ENCODE results near the gene SIX5. TPM values are rescaled to one million over a fixed set of nuclear protein-coding genes. Genes with fewer than 3 reads are reported as not detected.

SIX5 gene
- total and polyA plus RNA-seq, 9 of the 15 experiments (the other 6 are each of a cell fraction or from before 2014, with no cell fraction given), result 1.4 to 17.2 (median 7.4) TPM; not detected in 2

GRCh38 chr19:45770192-45771101 is 1.4 kb upstream of the SIX5 start (continued):
- TF ChIP-seq FOXO4 (CRISPR knock-in tag; IDR thresholded peaks at IDR 0.05), result no peak
- TF ChIP-seq E2F4 (CRISPR knock-in tag; IDR thresholded peaks at IDR 0.05; ENCODE audit: low read depth), result no peak
- no peak for TF ChIP-seq SREBF1 (IDR thresholded peaks at IDR 0.05; ENCODE audit: borderline replicate concordance, low read depth, low read length)
- TF ChIP-seq GMEB1 (CRISPR knock-in tag; IDR thresholded peaks at IDR 0.05), result no peak
- no peak for TF ChIP-seq ZNF785 (CRISPR knock-in tag; IDR thresholded peaks at IDR 0.05)
- no peak for TF ChIP-seq NFRKB (IDR thresholded peaks at IDR 0.05; ENCODE audit: low read depth)
- no peak for TF ChIP-seq HDAC3 (IDR thresholded peaks at IDR 0.05; ENCODE audit: borderline replicate concordance, partially characterized antibody)
- peak; percentile 75; the same call in 1 of the 2 replicates for TF ChIP-seq NKRF (IDR thresholded peaks at IDR 0.05; ENCODE audit: borderline replicate concordance)
- peak; percentile 45; the same call in 1 of the 2 replicates for TF ChIP-seq ZNF282 (CRISPR knock-in tag; IDR thresholded peaks at IDR 0.05)
- TF ChIP-seq ZNF717 (CRISPR knock-in tag; IDR thresholded peaks at IDR 0.05), result no peak
- no peak for TF ChIP-seq COPS2 (conservative IDR thresholded peaks at IDR 0.05)
- no peak for TF ChIP-seq CSDE1 (IDR thresholded peaks at IDR 0.05)
- TF ChIP-seq POLR2AphosphoS5 (IDR thresholded peaks at IDR 0.05; ENCODE audit: control insufficient read depth, insufficient read depth, low read depth, low read length), result no peak; the same call in 1 of the 2 replicates
- peak; percentile 93 for TF ChIP-seq RBM22 (IDR thresholded peaks at IDR 0.05; ENCODE audit: low read depth, low read length, poor library complexity, severe bottlenecking)
- TF ChIP-seq HIVEP1 (CRISPR knock-in tag; IDR thresholded peaks at IDR 0.05), result peak; percentile 59; the same call in 1 of the 2 replicates
- TF ChIP-seq SAFB (IDR thresholded peaks at IDR 0.05; ENCODE audit: borderline replicate concordance, low read depth, low read length), result peak; percentile 82
- TF ChIP-seq LEF1 (IDR thresholded peaks at IDR 0.05), result 0 out of 2 replicates have a peak, but pooled peaks have one; percentile 39
- TF ChIP-seq RCOR1 (IDR thresholded peaks at IDR 0.05; ENCODE audit: borderline replicate concordance in 1 of 2, low read depth in 2 of 2, low read length in 2 of 2), result no peak
- no peak for TF ChIP-seq ZC3H8 (IDR thresholded peaks at IDR 0.05)
- TF ChIP-seq RBM25 (IDR thresholded peaks at IDR 0.05; ENCODE audit: low read depth, low read length, severe bottlenecking), result peak; percentile 74
- TF ChIP-seq RHOXF2B (CRISPR knock-in tag; conservative IDR thresholded peaks at IDR 0.05), result no peak
- TF ChIP-seq ZNF57 (CRISPR knock-in tag; IDR thresholded peaks at IDR 0.05), result no peak
- TF ChIP-seq NR2F6 (CRISPR knock-in tag; IDR thresholded peaks at IDR 0.05), result 0 out of 2 replicates have a peak, but pooled peaks have one; percentile 20
